Measurements from ENCODE around the gene ZNF516.
A peak's percentile ranks its signal among the peaks of the same experiment; 100 is the strongest.

The ZNF516 gene

DNA sequence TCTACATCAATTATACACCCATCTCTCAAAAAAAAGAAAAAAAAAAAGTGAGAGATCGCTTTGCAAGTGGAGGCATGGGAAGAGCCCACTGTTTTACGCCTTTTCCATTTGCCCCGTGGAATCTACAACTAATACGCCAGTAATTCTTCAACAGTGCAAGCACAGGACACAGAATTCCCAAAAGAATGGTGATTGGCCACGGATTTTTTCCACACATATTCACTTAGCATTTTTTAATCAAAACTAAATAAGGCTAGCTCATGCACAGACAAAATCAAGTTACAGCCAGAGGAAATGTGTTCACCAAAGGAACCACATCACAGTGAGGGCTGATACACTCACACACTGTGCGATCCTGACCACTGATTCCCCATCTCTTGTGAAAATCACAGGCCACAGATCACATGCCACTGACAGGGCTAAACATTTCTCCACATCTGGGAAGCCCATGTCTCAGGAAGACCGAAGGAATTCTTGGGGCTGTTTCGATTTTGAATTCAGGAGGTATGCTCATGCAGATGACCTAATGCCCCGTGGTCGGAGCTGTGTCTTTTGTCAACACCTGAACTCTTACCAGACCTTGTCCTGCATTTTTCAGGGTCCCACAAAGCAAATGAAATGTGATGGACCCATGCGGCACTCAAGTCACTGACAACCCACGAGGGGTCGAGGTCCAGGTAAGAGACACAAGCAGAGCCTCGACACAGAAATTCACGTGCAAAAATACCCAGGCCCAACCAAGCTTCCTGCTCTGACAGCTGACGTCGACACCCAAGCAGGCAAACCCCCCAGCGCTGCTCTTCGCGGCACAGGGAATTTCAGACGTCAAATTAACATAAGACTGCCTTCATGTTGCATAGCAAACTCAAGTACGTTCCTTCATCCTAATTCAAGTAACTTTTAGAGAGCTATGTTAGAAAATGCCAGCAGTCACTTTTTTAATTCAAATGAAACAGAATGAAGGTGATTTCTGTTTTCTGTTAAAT is 69.6 kb downstream of the ZNF516 start:
- no peaks in the 10 kb centered on the region for H3K9me3 ChIP-seq (ENCODE audit: control insufficient read depth, insufficient read depth, low read depth, low read length)
- H3K27ac ChIP-seq (ENCODE audit: extremely low read depth, low read depth, low read length), result no peak overlapping the region
- CTCF ChIA-PET, result interaction anchor here (0.6 to 2.0 kb wide), 13 partner anchors 8 to 1655 kb away, joined by 3 to 14 read pairs (median 4); no protein-coding TSS in a partner anchor
- no peak overlapping the region for H3K4me3 ChIP-seq (ENCODE audit: low read depth, low read length)
- no peak for TF ChIP-seq ZNF184 (tag by site-specific recombination; IDR thresholded peaks at IDR 0.05)
- TF ChIP-seq, protein P1, sequence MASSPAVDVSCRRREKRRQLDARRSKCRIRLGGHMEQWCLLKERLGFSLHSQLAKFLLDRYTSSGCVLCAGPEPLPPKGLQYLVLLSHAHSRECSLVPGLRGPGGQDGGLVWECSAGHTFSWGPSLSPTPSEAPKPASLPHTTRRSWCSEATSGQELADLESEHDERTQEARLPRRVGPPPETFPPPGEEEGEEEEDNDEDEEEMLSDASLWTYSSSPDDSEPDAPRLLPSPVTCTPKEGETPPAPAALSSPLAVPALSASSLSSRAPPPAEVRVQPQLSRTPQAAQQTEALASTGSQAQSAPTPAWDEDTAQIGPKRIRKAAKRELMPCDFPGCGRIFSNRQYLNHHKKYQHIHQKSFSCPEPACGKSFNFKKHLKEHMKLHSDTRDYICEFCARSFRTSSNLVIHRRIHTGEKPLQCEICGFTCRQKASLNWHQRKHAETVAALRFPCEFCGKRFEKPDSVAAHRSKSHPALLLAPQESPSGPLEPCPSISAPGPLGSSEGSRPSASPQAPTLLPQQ (tag by site-specific recombination; IDR thresholded peaks at IDR 0.05), result no peak
- TF ChIP-seq GLI2 (tag by site-specific recombination; IDR thresholded peaks at IDR 0.05; ENCODE audit: borderline replicate concordance, low read depth), result no peak
- no peak for TF ChIP-seq ZNF785 (tag by site-specific recombination; IDR thresholded peaks at IDR 0.05)
- TF ChIP-seq BCL11B (tag by site-specific recombination; IDR thresholded peaks at IDR 0.05; ENCODE audit: low read depth), result no peak
- no peak for TF ChIP-seq MZF1 (tag by site-specific recombination; IDR thresholded peaks at IDR 0.05; ENCODE audit: borderline replicate concordance)
- no peak for TF ChIP-seq SP2 (tag by site-specific recombination; IDR thresholded peaks at IDR 0.05)
- no peak for TF ChIP-seq ZNF341 (tag by site-specific recombination; IDR thresholded peaks at IDR 0.05; ENCODE audit: low read depth)
- no peak for TF ChIP-seq ZNF596 (tag by site-specific recombination; IDR thresholded peaks at IDR 0.05)
- TF ChIP-seq GLIS1 (tag by site-specific recombination; IDR thresholded peaks at IDR 0.05), result no peak
- no peak for TF ChIP-seq ZNF16 (tag by site-specific recombination; IDR thresholded peaks at IDR 0.05; ENCODE audit: low read depth)
- no peak for TF ChIP-seq ZNF664 (tag by site-specific recombination; IDR thresholded peaks at IDR 0.05)
- H3K4me1 ChIP-seq (ENCODE audit: control insufficient read depth, insufficient read depth, low read length), result 0 out of 2 replicates have a peak, but pooled peaks cover 3% of the 10 kb centered on the region
- POLR2A ChIA-PET, result no interaction called here
- H3K36me3 ChIP-seq (ENCODE audit: control insufficient read depth in 2 of 2, insufficient read depth in 1 of 2, low read length in 2 of 2), result no peaks in the 10 kb centered on the region

DNA sequence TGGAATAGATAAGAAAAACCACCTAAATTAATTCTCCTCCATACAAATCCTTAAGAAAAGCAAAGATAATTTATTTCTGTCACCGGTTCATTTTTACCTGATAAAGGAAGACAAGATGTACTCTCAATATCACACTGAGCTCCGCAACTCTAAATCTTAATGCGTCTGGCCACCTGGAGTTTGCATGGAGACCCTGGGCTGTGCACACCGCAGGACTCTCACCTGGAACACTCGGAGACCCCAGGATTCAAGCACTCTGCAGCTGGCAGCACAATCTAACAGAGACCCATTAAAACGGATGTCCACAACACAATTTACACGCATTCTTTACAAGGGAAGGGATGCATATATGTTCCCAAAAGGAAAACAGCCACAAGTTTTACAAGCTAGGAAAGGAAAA is 72.2 kb downstream of the ZNF516 start:
- peaks cover 0 to 4% of the 10 kb centered on the region in 2 experiments; a peak in 1 of 3 replicates for H3K36me3 ChIP-seq (ENCODE audit: control insufficient read depth in 2 of 2, insufficient read depth in 1 of 2, low read length in 2 of 2)
- CTCF ChIA-PET, result no interaction called here
- 0 out of 2 replicates have a peak, but pooled peaks cover 3% of the 10 kb centered on the region for H3K4me1 ChIP-seq (ENCODE audit: control insufficient read depth, insufficient read depth, low read length)
- TF ChIP-seq ZNF2 (tag by site-specific recombination; IDR thresholded peaks at IDR 0.05), result no peak
- peak; percentile 78 for TF ChIP-seq ZIC2 (tag by site-specific recombination; IDR thresholded peaks at IDR 0.05)
- H3K9me3 ChIP-seq (ENCODE audit: control insufficient read depth, insufficient read depth, low read depth, low read length), result no peaks in the 10 kb centered on the region
- POLR2A ChIA-PET, result no interaction called here
- H3K27ac ChIP-seq (ENCODE audit: extremely low read depth, low read depth, low read length), result no peak overlapping the region
- no peak overlapping the region for H3K4me3 ChIP-seq (ENCODE audit: low read depth, low read length)

DNA sequence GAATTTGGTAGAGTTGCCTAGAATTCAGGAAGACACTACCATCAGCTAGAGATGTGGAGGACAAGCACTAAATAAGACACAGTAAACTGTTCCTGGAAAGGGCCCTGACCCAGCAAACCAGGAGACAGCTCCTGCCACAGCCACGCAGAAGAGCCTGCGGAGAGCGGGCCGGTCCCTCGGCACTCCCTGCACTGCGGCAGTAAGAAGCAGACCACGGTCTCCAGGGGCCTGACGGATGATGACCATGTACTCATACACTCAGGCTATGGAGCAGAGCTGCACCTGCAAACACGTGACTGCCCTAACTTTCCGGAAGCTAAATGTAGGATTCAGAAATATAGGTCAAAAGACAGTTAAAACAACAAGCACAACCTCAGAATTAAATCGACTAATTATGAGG is 72.9 kb downstream of the ZNF516 start:
- TF ChIP-seq SALL2 (tag by site-specific recombination; IDR thresholded peaks at IDR 0.05; ENCODE audit: borderline replicate concordance), result no peak
- TF ChIP-seq ZFP3 (tag by site-specific recombination; IDR thresholded peaks at IDR 0.05; ENCODE audit: low read depth), result no peak
- TF ChIP-seq ZNF677 (tag by site-specific recombination; IDR thresholded peaks at IDR 0.05), result no peak
- no peak for TF ChIP-seq ZBTB17 (tag by site-specific recombination; IDR thresholded peaks at IDR 0.05)
- no peak for TF ChIP-seq ZNF830 (tag by site-specific recombination; IDR thresholded peaks at IDR 0.05; ENCODE audit: low read depth)
- TF ChIP-seq ZBTB8A (tag by site-specific recombination; IDR thresholded peaks at IDR 0.05), result no peak
- TF ChIP-seq ZBTB20 (tag by site-specific recombination; IDR thresholded peaks at IDR 0.05), result no peak
- TF ChIP-seq, protein P2, sequence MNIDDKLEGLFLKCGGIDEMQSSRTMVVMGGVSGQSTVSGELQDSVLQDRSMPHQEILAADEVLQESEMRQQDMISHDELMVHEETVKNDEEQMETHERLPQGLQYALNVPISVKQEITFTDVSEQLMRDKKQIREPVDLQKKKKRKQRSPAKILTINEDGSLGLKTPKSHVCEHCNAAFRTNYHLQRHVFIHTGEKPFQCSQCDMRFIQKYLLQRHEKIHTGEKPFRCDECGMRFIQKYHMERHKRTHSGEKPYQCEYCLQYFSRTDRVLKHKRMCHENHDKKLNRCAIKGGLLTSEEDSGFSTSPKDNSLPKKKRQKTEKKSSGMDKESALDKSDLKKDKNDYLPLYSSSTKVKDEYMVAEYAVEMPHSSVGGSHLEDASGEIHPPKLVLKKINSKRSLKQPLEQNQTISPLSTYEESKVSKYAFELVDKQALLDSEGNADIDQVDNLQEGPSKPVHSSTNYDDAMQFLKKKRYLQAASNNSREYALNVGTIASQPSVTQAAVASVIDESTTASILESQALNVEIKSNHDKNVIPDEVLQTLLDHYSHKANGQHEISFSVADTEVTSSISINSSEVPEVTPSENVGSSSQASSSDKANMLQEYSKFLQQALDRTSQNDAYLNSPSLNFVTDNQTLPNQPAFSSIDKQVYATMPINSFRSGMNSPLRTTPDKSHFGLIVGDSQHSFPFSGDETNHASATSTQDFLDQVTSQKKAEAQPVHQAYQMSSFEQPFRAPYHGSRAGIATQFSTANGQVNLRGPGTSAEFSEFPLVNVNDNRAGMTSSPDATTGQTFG (tag by site-specific recombination; IDR thresholded peaks at IDR 0.05; ENCODE audit: borderline replicate concordance), result no peak
- TF ChIP-seq, protein P3, sequence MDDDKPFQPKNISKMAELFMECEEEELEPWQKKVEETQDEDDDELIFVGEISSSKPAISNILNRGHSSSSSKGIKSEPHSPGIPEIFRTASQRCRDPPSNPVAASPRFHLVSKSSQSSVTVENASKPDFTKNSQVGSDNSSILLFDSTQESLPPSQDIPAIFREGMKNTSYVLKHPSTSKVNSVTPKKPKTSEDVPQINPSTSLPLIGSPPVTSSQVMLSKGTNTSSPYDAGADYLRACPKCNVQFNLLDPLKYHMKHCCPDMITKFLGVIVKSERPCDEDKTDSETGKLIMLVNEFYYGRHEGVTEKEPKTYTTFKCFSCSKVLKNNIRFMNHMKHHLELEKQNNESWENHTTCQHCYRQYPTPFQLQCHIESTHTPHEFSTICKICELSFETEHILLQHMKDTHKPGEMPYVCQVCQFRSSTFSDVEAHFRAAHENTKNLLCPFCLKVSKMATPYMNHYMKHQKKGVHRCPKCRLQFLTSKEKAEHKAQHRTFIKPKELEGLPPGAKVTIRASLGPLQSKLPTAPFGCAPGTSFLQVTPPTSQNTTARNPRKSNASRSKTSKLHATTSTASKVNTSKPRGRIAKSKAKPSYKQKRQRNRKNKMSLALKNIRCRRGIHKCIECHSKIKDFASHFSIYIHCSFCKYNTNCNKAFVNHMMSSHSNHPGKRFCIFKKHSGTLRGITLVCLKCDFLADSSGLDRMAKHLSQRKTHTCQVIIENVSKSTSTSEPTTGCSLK (tag by site-specific recombination; IDR thresholded peaks at IDR 0.05), result no peak
- no peak for TF ChIP-seq ZNF155 (tag by site-specific recombination; IDR thresholded peaks at IDR 0.05)
- TF ChIP-seq MEIS1 (CRISPR knock-in tag; IDR thresholded peaks at IDR 0.05; ENCODE audit: borderline replicate concordance), result no peak
- CTCF ChIA-PET, result interaction anchor here (0.6 kb wide), 1 partner anchor 273 kb away, joined by 8 read pairs; no protein-coding TSS in a partner anchor
- Histone ChIP-seq H3K36me3 (ENCODE audit: control insufficient read depth in 2 of 2, insufficient read depth in 1 of 2, low read length in 2 of 2) (peaks cover 0 to 4% of the 10 kb centered on the region in 2 experiments; a peak in 1 of 3 replicates), H3K9me3 (ENCODE audit: control insufficient read depth, insufficient read depth, low read depth, low read length) (no peaks in the 10 kb centered on the region), H3K4me3 (ENCODE audit: low read depth, low read length) (no peak overlapping the region), H3K4me1 (ENCODE audit: control insufficient read depth, insufficient read depth, low read length) (0 out of 2 replicates have a peak, but pooled peaks cover 3% of the 10 kb centered on the region), H3K27ac (ENCODE audit: extremely low read depth, low read depth, low read length) (no peak overlapping the region)
- POLR2A ChIA-PET, result no interaction called here

Measured in HEK293 (cell line).